ENCODE measurements around the gene PRUNE2.

DNA sequence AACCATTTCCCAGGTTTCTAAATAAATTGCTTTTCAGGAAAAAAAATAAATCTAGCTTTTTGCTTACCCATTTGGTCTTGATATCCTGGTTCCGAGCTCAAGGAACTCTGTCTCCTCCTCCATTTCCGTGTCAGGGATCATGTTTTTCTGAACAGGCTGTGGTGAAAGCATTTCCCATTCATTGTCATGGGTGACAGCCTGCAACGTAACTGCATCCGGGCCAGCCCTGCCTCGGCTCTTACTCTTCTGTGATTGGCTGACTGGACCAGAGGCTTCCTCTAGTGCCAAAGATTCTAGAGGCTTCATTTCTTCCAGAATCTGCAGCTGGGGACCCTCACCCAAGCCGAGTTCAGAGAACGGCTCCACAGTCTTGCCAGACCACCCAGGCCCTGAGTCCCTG, 202.6 kb downstream of the PRUNE2 start:
- TF ChIP-seq, protein P1, sequence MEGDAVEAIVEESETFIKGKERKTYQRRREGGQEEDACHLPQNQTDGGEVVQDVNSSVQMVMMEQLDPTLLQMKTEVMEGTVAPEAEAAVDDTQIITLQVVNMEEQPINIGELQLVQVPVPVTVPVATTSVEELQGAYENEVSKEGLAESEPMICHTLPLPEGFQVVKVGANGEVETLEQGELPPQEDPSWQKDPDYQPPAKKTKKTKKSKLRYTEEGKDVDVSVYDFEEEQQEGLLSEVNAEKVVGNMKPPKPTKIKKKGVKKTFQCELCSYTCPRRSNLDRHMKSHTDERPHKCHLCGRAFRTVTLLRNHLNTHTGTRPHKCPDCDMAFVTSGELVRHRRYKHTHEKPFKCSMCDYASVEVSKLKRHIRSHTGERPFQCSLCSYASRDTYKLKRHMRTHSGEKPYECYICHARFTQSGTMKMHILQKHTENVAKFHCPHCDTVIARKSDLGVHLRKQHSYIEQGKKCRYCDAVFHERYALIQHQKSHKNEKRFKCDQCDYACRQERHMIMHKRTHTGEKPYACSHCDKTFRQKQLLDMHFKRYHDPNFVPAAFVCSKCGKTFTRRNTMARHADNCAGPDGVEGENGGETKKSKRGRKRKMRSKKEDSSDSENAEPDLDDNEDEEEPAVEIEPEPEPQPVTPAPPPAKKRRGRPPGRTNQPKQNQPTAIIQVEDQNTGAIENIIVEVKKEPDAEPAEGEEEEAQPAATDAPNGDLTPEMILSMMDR (IDR thresholded peaks at IDR 0.05) = no peak
- no peak for TF ChIP-seq POLR2A (IDR thresholded peaks at IDR 0.05)

Measured in lower leg skin (tissue), 3 donors.